HG03159 (cell line): ENCODE measurements around the gene GMPR2.

Experiments used
- ATAC-seq: cut with Tn5 transposase; IDR thresholded peaks from one replicate; pipeline ENCODE4 v1.9.1; 2021; ENCODE audit warnings: mild to moderate bottlenecking, moderate library complexity; ENCODE audit not compliant: unreplicated experiment

The GMPR2 gene

DNA sequence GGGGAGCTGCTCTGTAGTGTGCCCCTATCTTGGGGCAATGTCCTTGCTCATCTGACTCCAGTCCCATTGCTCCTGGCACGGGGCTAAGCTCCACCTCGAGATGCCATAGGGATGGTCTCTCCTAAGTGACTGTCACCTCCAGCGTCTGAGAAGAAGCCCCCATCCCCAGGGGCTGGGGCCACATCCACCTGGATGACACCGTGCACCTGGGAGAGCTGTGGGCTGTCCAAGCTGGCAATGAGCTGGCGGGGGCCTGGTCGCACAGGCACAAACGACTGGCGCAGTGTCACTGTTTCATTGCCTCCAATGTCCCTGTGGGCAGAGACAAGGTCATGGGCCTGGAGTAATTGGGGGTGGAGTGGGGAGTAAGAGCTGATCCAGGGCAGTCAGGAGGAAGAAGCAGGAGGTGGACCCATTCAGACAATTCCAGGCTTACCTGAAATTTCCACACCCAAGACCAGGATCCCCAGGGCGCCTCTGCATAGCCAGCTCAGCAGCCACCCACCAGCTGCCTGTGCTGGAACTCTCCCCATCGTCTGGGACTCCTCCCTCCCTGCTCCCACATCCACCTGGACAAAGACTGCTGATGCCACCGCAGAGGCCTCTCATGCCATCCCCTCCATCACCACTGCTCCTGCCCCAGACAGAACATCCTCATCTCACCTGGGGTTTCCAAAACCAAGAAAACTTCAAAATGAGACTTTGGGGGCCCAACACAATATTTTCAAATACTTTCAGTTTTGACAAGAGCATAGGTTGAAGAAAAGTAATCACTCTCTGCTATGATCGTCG is 16.7 kb downstream of the GMPR2 start:
- no peak for ATAC-seq

DNA sequence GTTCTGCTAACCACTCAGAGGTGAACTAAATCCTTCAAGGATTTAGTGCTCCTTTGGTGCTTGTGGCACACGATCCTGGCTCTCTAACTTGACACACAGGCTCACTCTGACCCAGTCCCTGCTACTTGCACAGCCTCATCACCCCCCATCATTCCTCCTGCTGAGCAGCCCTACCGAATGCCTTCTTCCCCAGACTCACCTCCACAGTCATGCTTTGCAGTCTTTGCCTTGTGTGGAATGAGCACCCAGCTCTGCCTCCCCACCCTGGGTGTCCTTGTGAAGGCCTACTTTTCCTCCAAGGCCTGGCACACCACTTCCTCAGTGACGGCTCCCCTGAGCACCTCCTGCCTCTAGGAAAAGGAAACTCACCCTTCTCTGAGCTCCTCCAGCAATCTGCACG is 17.6 kb downstream of the GMPR2 start:
- ATAC-seq = no peak

DNA sequence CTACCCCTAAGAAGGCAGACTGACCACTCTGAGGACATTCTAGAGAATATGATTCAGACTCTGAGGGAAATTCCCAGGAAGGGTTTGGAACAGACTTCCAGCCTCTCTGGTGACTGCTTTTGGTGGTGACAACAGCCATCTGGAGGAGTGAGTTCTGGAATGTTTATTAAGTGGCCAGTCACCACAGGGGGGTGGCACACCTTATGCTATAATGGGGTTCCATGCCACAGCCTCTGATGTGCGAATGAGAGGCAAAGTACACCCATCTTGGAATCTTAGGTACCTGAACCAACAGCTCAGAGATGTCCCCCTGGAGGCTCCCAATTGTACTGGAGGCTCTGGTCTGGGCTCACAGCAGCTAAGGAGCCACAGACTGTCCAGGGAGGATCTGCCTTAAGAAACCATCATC is 19.2 kb downstream of the GMPR2 start:
- ATAC-seq = no peak

DNA sequence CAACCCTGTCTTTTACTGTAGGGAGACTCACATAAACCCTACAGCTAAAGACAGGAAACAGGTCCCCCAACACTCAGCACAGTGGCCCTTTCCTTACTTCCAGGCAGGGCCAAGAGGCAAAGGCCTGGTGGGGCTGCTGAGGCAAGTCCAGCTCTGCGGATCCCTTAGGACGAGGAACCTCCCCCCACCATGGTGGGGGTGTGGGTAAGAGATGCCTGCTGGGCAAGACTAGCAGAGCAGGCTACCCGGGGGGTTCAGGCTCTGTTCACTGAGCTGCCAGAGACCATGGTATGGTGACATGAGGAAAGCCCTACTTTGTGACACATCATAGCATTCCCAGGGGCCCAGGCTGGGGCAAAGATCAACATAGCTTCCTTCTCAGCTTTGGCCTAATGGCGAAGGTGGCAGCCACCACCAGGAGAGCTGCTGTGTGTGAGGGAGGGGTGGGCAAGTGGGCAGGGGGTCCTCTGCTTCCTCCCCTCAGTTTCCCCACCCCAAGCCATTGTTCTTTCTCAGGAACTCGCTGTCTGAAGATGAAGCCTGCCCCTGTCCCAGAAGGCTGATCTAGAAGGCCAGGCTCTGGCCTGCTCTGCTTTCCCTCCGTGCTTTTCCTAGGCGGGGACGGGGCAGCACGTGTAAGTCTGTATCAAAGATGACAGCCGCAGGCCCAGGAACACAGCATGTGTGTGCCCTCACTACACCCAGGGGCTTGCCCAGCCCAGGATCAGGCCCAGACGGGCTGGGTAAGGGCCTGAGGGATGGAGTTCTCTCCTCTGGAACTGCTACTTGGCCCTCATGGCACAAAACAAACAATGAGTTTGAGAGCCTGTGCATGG is 19.8 kb downstream of the GMPR2 start:
- ATAC-seq = no peak

DNA sequence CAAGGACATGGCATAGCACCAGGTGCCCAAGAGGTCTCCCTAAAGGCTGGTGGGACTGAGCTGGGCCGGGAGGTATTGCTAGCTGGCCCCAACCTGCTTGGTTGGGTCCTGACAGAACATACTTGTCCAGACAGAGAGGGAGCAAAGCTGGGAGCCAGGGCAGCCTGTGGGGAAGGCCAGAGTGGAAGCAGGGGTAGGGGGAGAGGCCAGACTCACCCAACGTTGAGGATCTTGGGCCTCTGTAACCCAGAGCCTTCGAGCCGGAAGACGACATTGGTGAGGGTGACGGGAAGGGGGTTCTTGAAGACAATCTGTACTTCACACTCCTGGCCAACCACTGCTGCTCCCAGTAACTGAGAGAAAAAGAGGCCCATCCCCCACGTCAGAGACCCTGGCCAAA is 21.2 kb downstream of the GMPR2 start:
- no peak for ATAC-seq

DNA sequence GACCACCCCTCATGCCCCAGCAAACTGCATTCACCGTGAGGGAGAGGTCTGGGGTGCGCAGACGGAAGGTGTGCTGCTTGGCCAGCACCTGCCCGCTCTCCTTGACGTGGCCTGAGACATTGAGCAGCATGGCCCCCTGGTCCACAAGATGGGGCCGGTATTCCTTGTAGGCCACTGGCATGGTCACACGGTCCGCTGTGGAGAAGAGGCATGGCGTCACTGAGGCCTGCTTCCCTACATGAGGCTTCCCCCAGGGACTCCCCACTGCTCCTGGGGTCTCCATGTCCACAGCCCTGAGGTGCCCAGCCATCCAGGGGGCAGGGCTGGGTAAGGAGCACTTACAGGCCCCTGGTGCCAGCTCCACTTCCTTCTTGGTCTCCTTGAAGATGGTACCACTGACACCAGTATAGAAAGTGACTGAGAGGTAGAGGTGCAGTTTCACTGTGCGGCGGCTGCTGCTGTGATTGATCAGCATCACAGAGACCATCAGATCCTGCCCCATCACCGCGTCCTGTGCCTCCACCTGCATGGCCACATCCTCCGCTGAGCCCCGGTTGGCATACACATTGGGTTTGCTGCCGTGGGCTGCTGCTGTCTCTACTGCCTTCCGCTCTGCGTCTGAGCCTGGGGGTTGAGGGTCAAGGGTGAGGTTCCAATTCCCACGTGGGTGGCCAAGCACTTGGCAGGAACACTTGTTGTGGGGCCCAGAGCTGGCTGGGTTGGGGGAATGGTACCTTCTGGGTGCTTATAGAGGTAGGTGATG is 22.1 kb downstream of the GMPR2 start:
- no peak for ATAC-seq

DNA sequence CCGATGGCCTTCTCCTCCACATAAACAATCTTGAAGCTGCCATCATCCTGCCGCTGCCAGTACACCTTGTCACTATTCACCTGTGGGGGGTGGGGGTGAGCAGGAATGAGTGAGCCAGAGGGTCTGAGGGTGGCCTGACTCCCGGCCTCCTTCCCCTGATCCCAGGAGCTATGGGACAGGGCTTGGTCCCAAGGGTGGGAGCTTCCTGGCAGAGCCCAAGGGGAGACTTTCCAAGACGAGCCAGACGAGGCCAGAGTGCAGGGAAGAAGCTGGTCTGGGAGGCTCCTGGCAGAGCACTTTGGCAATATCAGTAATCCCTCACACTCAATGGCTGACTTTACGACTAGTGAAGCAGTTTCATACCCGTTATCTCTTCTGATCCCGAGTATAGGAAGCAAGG is 22.7 kb downstream of the GMPR2 start:
- ATAC-seq = no peak

DNA sequence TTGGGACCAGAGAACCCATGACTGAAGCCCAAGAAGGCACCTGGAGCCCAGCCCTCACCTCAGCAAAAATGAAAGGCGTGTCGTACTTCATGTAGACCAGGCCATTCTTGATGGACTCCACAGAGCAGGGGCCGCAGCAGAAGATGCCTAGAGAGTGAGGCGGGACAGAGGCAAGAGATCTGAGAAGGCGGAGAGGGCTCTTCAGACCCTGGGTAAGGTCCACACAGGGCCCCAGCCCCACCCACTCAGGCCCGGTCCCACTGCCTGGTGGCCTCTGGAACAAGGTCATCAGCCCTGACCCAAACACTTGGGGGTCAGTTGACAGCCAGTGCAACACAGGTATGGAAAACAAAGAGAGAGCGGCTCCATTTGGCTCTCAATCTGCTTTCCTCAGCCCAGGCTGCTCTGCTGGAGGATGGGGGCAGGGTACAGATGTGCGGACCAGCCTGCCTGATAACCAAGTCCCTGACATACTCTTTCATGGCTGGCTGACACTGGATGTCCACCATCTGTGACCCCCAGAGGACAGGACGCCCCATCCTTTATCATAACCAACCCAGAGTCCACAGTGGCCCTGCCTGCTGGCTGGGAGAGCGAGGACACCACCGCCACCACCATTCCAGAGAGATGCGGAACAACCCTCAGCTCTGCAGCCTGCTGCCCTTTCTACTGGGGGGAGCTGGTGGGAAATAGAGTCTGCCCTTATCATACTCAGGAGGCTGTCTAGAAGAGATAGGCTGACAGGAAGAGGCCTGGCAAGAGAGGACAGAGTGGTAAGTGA is 23.4 kb downstream of the GMPR2 start:
- no peak for ATAC-seq

DNA sequence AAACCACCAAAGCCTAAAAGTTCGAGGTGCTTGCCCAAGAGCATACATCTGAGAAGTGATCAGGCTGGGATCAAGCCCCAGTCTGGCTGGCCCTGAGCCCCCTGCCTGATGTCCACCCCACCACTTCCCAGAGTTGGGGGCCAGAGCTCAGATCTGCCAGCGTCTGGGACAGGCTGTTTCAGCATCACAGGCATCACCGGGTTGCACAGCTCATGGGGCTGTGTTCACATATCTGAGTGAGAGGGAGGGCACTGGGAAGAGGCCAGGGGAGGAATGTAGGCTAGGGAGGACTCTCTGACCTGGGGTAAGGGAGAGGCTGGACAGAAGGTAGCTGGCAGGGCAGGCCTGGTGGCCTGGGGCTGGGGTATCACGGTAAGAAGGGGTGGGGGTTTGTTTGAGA is 24.2 kb downstream of the GMPR2 start:
- ATAC-seq = no peak

DNA sequence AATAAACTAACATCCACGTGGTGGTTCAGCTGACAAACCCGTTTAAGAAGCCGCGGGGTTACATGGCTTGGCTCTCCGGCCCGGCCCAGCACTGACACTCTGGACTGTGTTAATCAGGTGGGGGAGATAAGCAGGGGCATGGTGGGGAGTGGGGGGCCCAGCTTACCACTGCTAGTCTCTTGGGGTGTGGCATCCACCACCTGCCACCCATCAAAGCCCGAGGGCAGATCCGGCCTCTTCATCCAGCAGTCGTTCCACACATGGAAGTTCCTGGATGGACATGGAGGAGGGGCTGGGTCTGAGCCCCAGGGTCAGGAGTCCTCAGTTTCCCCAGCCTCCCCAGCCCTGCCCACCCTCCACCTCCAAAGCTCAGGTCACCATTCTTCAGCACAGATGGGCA is 25.4 kb downstream of the GMPR2 start:
- ATAC-seq = no peak

DNA sequence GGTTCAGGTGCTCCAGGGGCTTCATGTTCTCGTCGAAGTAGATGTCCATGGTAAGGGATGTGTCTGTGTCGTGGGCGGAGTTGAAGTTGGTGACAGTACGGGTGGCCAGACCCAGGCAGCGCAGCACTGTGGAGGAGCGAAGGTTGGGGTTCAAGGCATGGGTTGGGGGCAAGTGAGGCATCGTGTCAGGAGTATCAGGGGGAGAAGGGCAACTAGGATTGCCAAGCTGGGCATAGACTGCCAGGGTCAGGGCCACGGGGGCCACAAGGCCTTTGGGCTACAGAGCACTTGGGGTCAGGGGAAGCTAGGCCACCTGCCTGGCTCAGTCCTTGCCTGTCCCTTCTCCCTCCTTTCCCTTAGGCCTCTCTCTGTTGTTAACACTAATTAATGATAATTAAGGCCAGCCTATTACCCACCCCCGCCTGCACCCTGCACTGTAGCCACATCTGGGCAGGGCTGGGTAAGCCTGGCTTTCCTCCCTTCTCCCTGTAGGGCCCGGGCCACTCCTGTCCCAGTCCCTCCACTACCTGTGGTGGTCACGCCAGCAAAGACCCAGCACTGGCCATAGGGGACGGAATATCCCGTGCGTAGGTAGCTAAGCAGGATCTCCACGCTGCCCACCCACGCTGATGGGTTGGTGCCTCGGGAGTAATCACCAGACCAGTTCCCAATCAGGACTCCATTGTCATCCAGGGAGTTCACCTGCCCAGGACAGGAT is 26.0 kb downstream of the GMPR2 start:
- ATAC-seq = no peak

DNA sequence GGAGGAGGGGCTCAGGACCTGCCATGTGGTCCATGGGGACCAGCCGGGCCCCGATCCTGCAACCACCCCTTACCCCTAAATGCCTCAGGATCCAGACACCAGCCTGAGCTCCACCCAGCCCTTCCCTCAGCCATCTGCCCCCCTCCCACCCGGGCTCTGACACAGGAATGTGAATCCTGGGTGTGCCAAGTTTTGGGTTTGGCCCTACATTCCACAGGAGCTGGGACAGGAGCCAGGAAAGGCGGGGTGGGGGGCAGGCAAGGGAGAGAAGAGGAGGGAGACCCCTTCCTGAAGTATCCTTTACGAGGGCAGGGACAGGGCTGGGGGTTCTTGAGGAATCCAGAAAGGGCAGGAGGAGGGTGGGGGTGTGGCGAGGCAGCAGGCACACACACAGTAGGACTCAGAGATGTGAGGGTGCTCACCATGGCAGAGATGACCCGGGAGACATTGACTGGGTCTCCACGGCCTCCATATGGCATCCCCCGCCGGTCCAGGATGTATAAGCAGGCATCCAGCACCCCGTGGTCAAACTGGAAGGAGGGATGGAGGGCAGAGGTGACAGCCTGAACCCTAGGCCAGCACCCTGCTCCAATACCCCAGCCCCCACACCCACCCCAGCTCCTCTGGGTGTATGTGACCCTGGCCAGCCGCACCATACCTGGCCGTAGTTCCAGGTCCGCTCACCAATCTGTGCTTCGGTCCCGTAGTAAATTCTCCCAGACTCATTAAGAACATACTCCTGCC is 26.7 kb downstream of the GMPR2 start:
- no peak for ATAC-seq

DNA sequence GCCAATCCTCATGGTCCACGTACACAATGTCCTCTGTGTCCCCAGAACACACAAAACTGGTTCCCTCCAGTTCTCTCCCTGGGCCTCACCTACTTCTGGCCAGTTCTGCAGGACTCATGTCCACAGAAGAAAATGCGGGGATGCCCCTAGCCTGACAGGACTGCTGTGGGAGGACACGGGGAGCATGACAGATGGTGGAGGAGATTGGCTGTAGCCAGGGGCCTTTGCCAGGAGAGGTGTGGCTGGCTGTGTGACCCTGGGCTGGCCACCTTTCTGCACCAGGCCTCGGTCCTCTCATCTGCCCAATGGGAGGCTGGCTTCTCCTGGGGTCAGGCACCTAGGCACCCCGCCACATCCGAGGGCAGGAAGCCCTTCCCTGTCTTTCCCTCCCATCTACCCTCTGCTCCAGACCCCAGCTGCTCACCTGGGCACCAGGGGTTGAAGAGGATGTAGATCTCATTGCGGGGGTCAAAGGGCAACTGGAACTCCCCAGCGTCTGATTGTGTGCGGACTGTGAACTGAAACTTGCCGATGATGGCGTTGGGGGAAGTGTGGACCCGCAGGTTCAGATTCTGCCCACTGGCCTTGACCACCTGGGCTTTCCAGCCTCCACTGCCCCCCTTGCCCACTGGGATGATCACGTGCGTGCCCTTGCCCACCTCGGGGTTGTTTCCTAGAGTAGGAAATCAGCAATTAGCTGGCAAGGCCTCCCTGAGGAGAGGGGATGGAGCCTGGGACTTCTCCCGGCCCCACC is 27.5 kb downstream of the GMPR2 start:
- no peak for ATAC-seq

DNA sequence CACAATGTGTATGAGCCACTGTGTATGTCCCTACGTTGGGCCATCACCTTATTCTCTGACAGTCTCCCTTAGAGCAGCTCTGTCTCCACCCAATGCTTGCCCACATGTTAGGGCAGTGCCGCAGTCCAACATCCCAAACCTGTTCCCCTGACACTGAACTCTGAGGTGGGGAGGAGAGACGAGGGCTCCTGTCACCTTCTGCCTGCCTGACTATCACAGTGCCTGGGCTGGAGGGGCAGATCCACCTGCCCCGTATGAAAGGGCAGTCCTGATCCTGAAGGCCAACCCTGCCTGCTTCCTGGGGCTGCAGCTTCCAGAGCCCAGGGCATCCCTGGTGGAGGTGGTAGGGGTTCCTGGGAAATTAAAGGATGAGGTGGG is 28.0 kb downstream of the GMPR2 start:
- ATAC-seq = no peak

DNA sequence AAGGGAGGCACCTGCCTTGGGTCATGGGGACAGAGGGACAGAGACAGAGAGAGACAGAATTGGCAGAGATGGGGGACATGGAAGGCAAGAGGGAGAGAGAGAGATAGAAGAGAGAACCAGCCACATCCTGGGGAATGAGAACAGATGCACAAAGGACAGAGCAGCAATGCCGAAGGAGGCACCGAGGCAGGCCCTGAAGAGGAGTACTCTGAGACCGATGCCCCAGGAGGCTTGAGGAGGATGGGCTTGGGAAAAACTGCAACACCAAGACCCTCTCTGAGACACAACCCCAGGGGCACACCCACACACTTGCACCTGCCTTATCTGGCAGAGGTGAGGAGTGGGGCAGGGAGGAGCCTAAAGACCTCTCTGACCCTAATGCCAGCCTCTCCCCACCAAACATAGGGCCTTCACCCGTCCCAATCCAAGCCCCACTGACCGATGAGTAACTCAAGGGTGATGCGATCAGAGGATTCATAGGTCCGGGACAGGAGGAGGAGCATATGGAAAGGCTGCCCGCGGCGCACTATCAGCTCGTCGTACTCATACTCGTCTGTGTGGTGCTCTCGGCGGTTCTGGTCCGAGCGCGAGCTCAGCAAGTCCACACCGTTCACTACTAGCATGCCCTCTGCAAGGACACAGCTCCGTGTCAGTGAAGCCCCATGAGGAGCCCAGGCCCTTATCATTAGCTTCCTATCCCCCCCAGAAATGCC is 28.7 kb downstream of the GMPR2 start:
- no peak for ATAC-seq

DNA sequence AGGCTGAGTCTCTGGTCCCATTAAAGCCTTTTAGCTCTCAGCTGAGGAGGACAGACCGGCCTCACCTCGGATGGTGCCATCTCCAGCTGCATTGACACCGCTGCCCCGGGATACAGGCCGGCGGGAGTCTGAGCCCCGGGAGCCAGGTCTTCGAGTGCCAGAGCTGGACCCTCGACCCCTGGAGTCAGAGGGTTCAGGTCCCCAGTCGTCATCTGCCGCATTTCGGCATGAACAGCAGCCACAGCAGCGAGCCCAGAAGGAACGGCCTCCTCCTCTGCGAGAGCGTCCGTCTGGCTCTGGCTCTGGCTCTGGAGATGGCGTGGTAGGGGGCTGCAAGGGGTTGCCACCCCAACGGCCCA is 29.2 kb downstream of the GMPR2 start:
- no peak for ATAC-seq

DNA sequence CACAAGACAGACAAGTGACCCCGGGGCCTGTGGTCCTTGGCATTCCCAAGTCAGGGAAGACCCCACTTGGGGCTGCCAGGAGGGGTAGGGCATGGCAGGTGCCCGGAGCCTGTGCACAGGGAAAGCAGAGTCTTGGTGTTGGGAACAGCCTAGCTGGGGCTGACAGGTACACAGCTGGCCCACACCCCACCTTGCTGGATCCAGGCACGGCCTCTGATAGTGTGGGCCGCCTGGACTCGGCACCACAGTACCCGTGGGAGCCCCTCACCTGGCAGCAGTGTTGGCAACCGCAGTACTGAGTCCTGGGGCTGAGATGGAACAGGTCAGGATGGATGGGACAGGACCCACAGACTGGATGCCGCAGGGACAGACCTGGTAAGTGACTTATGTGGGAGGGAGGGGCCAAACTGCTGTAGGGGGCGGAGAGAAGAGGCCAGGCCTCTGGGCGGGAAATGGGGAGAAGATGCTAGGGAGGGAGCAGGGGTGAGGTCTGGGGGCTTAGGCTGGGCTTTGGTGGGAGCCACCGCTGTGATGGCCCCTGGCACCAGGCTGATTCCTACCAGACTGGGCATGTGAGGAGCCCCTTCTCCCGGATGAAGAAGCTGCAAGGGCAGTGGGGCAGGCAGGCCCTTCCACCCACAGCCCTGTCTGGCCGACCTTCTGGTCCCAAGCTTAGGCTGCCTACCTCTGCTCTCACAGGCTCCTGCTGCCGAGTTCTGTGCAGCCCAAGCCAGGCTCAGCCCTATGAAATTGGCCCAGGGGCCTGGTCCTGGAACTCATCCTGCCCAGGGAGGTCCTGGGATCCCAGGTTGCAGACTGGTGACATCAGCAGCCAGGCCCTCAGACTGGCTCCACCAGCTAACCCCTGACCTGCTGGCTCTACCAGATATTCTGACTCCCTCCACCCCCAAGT is 30.3 kb downstream of the GMPR2 start, which contains the start of gene TGM1:
TGM1 (minus strand) TSS at position 357 of the 913 bp plus-strand sequence. CDS start 825 bp downstream, outside the sequence.
- ATAC-seq = no peak
